GM12878 (cell line): Measurements from ENCODE around the gene CELSR1. TPM values are rescaled to one million over a fixed set of nuclear protein-coding genes. Genes with fewer than 3 reads are reported as not detected.

Experiments used
- ATAC-seq: fragments of 200-7000 bp; cut with Tn5 transposase; 3 replicates; pipeline ENCODE4 v1.9.1; 2020; ENCODE audit warnings: mild to moderate bottlenecking, moderate library complexity
- BruUV-seq: library from RNA; stranded (reverse); fragments of 400-500 nt; replicated peaks from 2 replicates; lab custom pipeline; 2021; lab: Mats Ljungman, UMichigan
- CTCF ChIA-PET: fragments of 300-600 bp; sonication (Branson Sonifier 250); formaldehyde crosslinking; extraction: SDS; loops from one replicate; lab custom pipeline; 2021; ENCODE audit warnings: inconsistent platforms; lab: Yijun Ruan, JAX
- POLR2A ChIA-PET: fragments of 350-600 bp; formaldehyde crosslinking; extraction: SDS; loops from one replicate; lab custom pipeline; 2021; ENCODE audit warnings: inconsistent platforms; lab: Charles Lee
- RAD21 ChIA-PET: fragments of 300-600 bp; sonication (Branson Sonifier 250); formaldehyde crosslinking; loops from one replicate; lab custom pipeline; 2023; ENCODE audit warnings: antibody characterized with exemption; ENCODE audit not compliant: unreplicated experiment; lab: Charles Lee
- SMC1A ChIA-PET: fragments of 300-600 bp; sonication (Branson Sonifier 250); formaldehyde crosslinking; loops from one replicate; lab custom pipeline; 2023; ENCODE audit not compliant: unreplicated experiment, uncharacterized antibody; lab: Charles Lee
- DNase-seq: peaks from one replicate; pipeline ENCODE4 v3.0.0-alpha.2; 2011; ENCODE audit warnings: low read depth, low spot score
- FAIRE-seq: peaks from 3 replicates; lab custom pipeline; 2011; peaks lifted over from hg19 to GRCh38; lab: Jason Lieb, UNC
- H2AFZ ChIP-seq: 2 replicates; pipeline ENCODE4 v1.6.0; 2011; ENCODE audit warnings: low read depth, low read length, control low read depth; ENCODE audit not compliant: control insufficient read depth
- H3K27ac ChIP-seq: 2 replicates; pipeline ENCODE4 v1.5.1; 2011; ENCODE audit warnings: control low read depth; ENCODE audit not compliant: control insufficient read depth, insufficient read depth
- H3K27me3 ChIP-seq, 2 experiments: replicated peaks in 1 of 2; 2 replicates each; pipeline versions ENCODE4 v1.6.0 to v1.6.1; 2011; ENCODE audit warnings: low read length in 1 of 2; ENCODE audit not compliant: control insufficient read depth in 2 of 2, insufficient read depth in 2 of 2
- H3K36me3 ChIP-seq, 2 experiments: 2 replicates each; pipeline ENCODE4 v1.5.1; 2011; ENCODE audit warnings: low read length in 1 of 2; ENCODE audit not compliant: control insufficient read depth in 2 of 2, insufficient read depth in 2 of 2
- H3K4me1 ChIP-seq: 2 replicates; pipeline ENCODE4 v1.6.1; 2011; ENCODE audit warnings: mild to moderate bottlenecking, low read length, moderate library complexity, mixed read lengths; ENCODE audit not compliant: control insufficient read depth, insufficient read depth
- H3K4me2 ChIP-seq: 2 replicates; pipeline ENCODE4 v1.6.0; 2011; ENCODE audit warnings: control low read depth; ENCODE audit not compliant: control insufficient read depth, insufficient read depth
- H3K4me3 ChIP-seq: fragments of 200-600 bp; sonication (generic); 2 replicates; pipeline ENCODE4 v1.5.1; 2016
- H3K79me2 ChIP-seq: 2 replicates; pipeline ENCODE4 v1.6.0; 2011; ENCODE audit warnings: low read length; ENCODE audit not compliant: control insufficient read depth, insufficient read depth
- H3K9ac ChIP-seq: 2 replicates; pipeline ENCODE4 v1.8.0; 2011; ENCODE audit warnings: low read length, control low read depth, mixed read lengths; ENCODE audit not compliant: control insufficient read depth, insufficient read depth
- H3K9me3 ChIP-seq: replicated peaks from 3 replicates; pipeline ENCODE4 v1.5.1; 2011; ENCODE audit warnings: mild to moderate bottlenecking, low read length; ENCODE audit not compliant: control insufficient read depth, insufficient read depth
- H4K20me1 ChIP-seq: 2 replicates; pipeline ENCODE4 v1.6.0; 2011; ENCODE audit not compliant: control insufficient read depth, insufficient read depth
- BHLHE40 ChIP-seq, 2 experiments: fragments of 450-650 bp in 1 of 2; IDR thresholded peaks; 2 replicates each; pipeline ENCODE4 v1.6.1; 2011 to 2017; ENCODE audit warnings: low read depth in 2 of 2, borderline replicate concordance in 1 of 2, improper control_type of control experiment in 1 of 2, low read length in 1 of 2, mild to moderate bottlenecking in 1 of 2
- BRCA1 ChIP-seq: IDR thresholded peaks from 2 replicates; pipeline ENCODE4 v1.6.1; 2011; ENCODE audit warnings: low read depth, low read length, improper control_type of control experiment
- CHD1 ChIP-seq: IDR thresholded peaks from 2 replicates; pipeline ENCODE4 v1.6.1; 2012; ENCODE audit warnings: low read depth, low read length, improper control_type of control experiment
- FOS ChIP-seq: IDR thresholded peaks from 3 replicates; pipeline ENCODE4 v1.6.1; 2011; ENCODE audit warnings: borderline replicate concordance; ENCODE audit not compliant: insufficient read length; ENCODE audit errors: extremely low read depth
- HDAC2 ChIP-seq: fragments of 200-600 bp; sonication (generic); IDR thresholded peaks from 2 replicates; pipeline ENCODE4 v1.6.1; 2017
- NBN ChIP-seq: fragments of 450-650 bp; IDR thresholded peaks from 2 replicates; pipeline ENCODE4 v1.6.1; 2016
- PBX3 ChIP-seq: IDR thresholded peaks from 2 replicates; pipeline ENCODE4 v1.6.1; 2011; ENCODE audit warnings: mild to moderate bottlenecking, low read depth, low read length, moderate library complexity; ENCODE audit not compliant: insufficient replicate concordance
- POU2F2 ChIP-seq: IDR thresholded peaks from 3 replicates; pipeline ENCODE4 v1.6.1; 2011; ENCODE audit warnings: low read depth, mild to moderate bottlenecking, low read length, borderline replicate concordance
- SREBF1 ChIP-seq: IDR thresholded peaks from 2 replicates; pipeline ENCODE4 v1.6.1; 2012; ENCODE audit warnings: mild to moderate bottlenecking, low read length
- STAT3 ChIP-seq: IDR thresholded peaks from 2 replicates; pipeline ENCODE4 v1.6.1; 2011; ENCODE audit warnings: low read depth, low read length, improper control_type of control experiment
- SUZ12 ChIP-seq: fragments of 200-600 bp; sonication (generic); IDR thresholded peaks from one replicate; pipeline ENCODE4 v1.6.1; 2018; ENCODE audit warnings: antibody characterized with exemption, mild to moderate bottlenecking; ENCODE audit not compliant: unreplicated experiment
- TBL1XR1 ChIP-seq: IDR thresholded peaks from 2 replicates; pipeline ENCODE4 v1.6.1; 2012; ENCODE audit warnings: low read depth, low read length, improper control_type of control experiment
- WGBS: methylation state at CpG from one replicate; pipeline ENCODE4 v1.1.6; 2016; ENCODE audit warnings: low lambda C conversion rate; ENCODE audit not compliant: insufficient replicate concordance, insufficient coverage; ENCODE audit errors: missing lambda C conversion rate; 5-methylcytosine and 5-hydroxymethylcytosine counted together
- in situ Hi-C: fragments of 300-500 bp; cut with MboI; formaldehyde crosslinking; loops from 9 replicates; pipeline ENCODE4 v1.14.3; 2018; ENCODE audit warnings: mixed read lengths
- intact Hi-C: fragments of 100-400 bp; cut with micrococcal nuclease; formaldehyde crosslinking; loops from one replicate; pipeline ENCODE4 v1.14.2; 2022; ENCODE audit not compliant: unreplicated experiment
- polyA plus RNA-seq, 11 experiments: library from polyadenylated mRNA; depleted of rRNA in 4 of 11; unstranded in 6 of 11; stranded (reverse) in 5 of 11; fragments of >200 nt; fragmentation: Nextera tagmentation in 4 of 11; fragmentation: Illumina TruSeq in 1 of 11; extraction: Ambion mirVana in 4 of 11; extraction: Trizol in 1 of 11; gene quantifications; 1 replicate in 1 of 11; 2 replicates in 10 of 11; pipeline versions ENCODE4 v1.2.1 to v1.2.3, GENCODE V29; 2011 to 2016; ENCODE audit warnings: inconsistent platforms in 2 of 11, missing spikeins in 2 of 11, low read depth in 1 of 11
- total RNA-seq, 4 experiments: library from RNA; depleted of rRNA in 3 of 4; stranded (reverse); fragments of >200 nt in 3 of 4; fragmentation: Illumina TruSeq in 1 of 4; extraction: Trizol in 1 of 4; gene quantifications; 2 replicates each; pipeline versions ENCODE4 v1.2.1 to v1.2.3, GENCODE V29; 2013 to 2021
- TF ChIP-seq, protein P1 (sequence below): fragments of 450-650 bp; IDR thresholded peaks from 2 replicates; pipeline ENCODE4 v1.6.1; 2016; ENCODE audit warnings: mild to moderate bottlenecking
- TF ChIP-seq, protein P2 (sequence below): IDR thresholded peaks from 2 replicates; pipeline ENCODE4 v1.6.1; 2011; ENCODE audit warnings: borderline replicate concordance, low read depth, mild to moderate bottlenecking, moderate library complexity, mixed read lengths, low read length; ENCODE audit not compliant: insufficient read depth; ENCODE audit errors: extremely low read length
- TF ChIP-seq, protein P3 (sequence below): fragments of 450-650 bp; IDR thresholded peaks from 2 replicates; pipeline ENCODE4 v1.6.1; 2017; ENCODE audit warnings: mild to moderate bottlenecking

The CELSR1 gene
- total and polyA plus RNA-seq, 10 of the 15 experiments (the other 5 are each of a cell fraction or from before 2014, with no cell fraction given) = 0.05 to 1.7 (median 0.35) TPM; not detected in 2

GRCh38 chr22:46381731-46382130 is 155.7 kb downstream of the CELSR1 start:
- no peak for TF ChIP-seq STAT3
- TF ChIP-seq, protein P1, sequence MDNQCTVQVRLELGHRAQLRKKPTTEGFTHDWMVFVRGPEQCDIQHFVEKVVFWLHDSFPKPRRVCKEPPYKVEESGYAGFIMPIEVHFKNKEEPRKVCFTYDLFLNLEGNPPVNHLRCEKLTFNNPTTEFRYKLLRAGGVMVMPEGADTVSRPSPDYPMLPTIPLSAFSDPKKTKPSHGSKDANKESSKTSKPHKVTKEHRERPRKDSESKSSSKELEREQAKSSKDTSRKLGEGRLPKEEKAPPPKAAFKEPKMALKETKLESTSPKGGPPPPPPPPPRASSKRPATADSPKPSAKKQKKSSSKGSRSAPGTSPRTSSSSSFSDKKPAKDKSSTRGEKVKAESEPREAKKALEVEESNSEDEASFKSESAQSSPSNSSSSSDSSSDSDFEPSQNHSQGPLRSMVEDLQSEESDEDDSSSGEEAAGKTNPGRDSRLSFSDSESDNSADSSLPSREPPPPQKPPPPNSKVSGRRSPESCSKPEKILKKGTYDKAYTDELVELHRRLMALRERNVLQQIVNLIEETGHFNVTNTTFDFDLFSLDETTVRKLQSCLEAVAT = no peak
- TF ChIP-seq, protein P2, sequence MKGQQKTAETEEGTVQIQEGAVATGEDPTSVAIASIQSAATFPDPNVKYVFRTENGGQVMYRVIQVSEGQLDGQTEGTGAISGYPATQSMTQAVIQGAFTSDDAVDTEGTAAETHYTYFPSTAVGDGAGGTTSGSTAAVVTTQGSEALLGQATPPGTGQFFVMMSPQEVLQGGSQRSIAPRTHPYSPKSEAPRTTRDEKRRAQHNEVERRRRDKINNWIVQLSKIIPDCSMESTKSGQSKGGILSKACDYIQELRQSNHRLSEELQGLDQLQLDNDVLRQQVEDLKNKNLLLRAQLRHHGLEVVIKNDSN = no peak
- no peak for TF ChIP-seq BHLHE40 (IDR thresholded peaks at IDR 0.05; ENCODE audit: borderline replicate concordance in 1 of 2, low read depth in 2 of 2, low read length in 1 of 2)
- TF ChIP-seq, protein P3, sequence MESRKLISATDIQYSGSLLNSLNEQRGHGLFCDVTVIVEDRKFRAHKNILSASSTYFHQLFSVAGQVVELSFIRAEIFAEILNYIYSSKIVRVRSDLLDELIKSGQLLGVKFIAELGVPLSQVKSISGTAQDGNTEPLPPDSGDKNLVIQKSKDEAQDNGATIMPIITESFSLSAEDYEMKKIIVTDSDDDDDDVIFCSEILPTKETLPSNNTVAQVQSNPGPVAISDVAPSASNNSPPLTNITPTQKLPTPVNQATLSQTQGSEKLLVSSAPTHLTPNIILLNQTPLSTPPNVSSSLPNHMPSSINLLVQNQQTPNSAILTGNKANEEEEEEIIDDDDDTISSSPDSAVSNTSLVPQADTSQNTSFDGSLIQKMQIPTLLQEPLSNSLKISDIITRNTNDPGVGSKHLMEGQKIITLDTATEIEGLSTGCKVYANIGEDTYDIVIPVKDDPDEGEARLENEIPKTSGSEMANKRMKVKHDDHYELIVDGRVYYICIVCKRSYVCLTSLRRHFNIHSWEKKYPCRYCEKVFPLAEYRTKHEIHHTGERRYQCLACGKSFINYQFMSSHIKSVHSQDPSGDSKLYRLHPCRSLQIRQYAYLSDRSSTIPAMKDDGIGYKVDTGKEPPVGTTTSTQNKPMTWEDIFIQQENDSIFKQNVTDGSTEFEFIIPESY = no peak
- no peak for TF ChIP-seq SREBF1
- no peak for TF ChIP-seq HDAC2
- no peak for TF ChIP-seq PBX3
- no peak for TF ChIP-seq BRCA1
- no peak for TF ChIP-seq FOS
- TF ChIP-seq POU2F2 = no peak
- TF ChIP-seq CHD1 = no peak
- TF ChIP-seq NBN = no peak
- no peak for TF ChIP-seq SUZ12
- TF ChIP-seq TBL1XR1 = no peak
- TF ChIP-seq, all 136 proteins: peak for 0
- CTCF ChIA-PET = no interaction called here
- BruUV-seq = no TSS peak
- H2AFZ ChIP-seq = no peak overlapping the region
- H3K27me3 ChIP-seq = no peaks in the 10 kb centered on the region
- H3K4me2 ChIP-seq = no peak overlapping the region
- no peak for DNase-seq
- SMC1A ChIA-PET = no interaction called here
- in situ Hi-C loops = no loop called here
- H3K4me1 ChIP-seq = no peaks in the 10 kb centered on the region
- no peak overlapping the region for H3K27ac ChIP-seq
- intact Hi-C loops = no loop called here
- no peak for FAIRE-seq
- H3K9me3 ChIP-seq = no peaks in the 10 kb centered on the region; the same call in 2 of the 3 replicates
- H3K36me3 ChIP-seq = no peaks in the 10 kb centered on the region
- RAD21 ChIA-PET = no interaction called here
- no peak overlapping the region for H3K9ac ChIP-seq
- POLR2A ChIA-PET = no interaction called here
- no peaks in the 10 kb centered on the region for H4K20me1 ChIP-seq
- ATAC-seq = no peak
- no peak overlapping the region for H3K4me3 ChIP-seq
- H3K79me2 ChIP-seq = no peaks in the 10 kb centered on the region
- WGBS = 65% methylated on average over 22 of the region's 27 CpGs
